GM10847 (cell line): ENCODE results near the gene SFT2D3.

Source experiments
- POLR2A ChIP-seq: IDR thresholded peaks from 2 replicates; pipeline ENCODE4 v1.6.1; 2011; ENCODE audit not compliant: insufficient read length; ENCODE audit errors: extremely low read depth

The SFT2D3 gene

DNA sequence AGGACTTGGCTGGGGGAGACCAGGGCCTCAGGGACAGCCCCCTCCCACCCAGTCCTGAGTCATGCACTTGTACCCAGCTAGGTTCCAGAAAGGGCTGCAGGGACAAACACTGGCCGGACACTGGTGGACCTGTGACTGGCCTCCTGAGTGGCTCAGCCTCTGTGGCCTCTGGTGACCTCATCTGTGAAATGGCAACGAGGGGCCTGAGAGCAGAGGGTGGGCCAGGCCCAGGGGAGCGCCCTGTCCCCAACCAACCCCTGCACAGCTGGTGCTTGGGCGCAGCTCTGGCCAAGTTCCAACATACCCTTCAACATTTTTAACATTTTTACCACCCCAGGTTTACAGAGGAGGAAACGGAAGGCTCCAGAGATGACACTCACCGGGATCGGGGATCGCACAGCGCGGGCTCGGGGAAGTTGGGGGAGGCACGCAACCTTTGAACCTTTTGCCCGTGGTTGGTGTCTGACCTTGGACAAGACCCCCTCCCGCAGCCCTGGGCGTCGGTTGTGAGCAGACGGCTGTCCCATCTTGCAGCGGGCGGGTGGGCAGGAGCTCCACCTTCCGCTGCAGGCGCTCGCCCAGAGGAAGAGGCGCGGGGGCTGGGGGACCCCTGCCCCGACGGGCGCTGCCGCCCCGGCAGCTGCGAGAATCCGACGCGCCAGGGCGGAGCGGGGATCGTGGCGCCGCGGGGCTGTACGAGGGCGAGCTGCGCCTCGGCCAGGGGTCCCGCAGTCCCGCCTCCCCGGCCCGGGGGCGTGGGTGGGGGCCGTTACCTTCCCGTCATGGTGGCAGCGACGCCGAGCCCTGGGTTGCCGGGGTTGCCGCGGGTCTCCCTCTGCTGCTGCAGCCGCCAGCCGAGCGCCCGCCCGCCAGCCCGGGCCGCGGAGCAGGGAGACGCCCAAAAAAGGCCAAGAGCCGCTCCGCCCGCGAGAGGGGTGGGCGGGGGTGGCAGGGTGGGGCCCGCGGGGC, 26.8 kb upstream of the SFT2D3 start:
- TF ChIP-seq POLR2A = no peak

- no peak for TF ChIP-seq POLR2A
These were observed 25.7 kb upstream of the SFT2D3 start, which contains the start of gene LIMS2 for GRCh38 chr2:127675331-127676261. Gene LIMS2, minus strand, starts transcription at chr2:127675530. Its CDS starts 506 bp downstream, at chr2:127675024.

GRCh38 chr2:127676906-127677305, 24.4 kb upstream of the SFT2D3 start:
- no peak for TF ChIP-seq POLR2A

- TF ChIP-seq POLR2A = no peak
These were observed 22.8 kb upstream of the SFT2D3 start for GRCh38 chr2:127678531-127678930.

- TF ChIP-seq POLR2A = no peak
These were observed 22.3 kb upstream of the SFT2D3 start for GRCh38 chr2:127678991-127679390.

DNA sequence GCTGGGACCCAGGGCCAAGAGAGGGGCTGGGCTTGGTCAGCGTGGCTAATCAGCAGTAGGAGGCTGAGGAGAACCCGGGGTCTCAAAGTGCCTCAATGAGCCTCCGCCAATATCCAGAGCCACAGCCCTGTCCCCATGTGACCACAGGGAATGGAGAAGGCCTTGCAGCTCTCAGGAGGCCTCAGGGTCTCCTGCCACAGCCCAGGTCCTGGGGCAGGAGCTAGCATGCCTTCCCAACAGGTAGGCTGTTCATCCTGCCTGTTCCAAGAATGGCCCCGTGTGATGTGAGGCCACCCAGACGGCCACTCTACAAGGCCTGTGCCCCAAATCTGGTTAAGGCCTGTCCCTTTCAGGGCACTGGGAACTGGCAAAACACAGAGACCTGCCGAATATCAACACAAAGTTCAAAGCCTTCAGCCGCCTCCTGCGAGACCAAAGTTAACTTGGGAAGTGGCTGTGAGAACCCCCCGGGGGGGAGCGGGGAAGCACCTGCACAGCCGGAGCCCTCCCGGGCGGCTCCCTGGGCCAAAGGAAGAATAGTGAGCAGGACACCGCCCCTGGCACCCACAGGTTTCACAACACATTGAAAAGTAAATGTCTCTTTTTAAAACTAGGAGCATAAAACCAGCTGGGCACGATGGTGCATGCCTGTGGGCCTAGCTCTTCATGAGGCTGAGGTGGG, 21.5 kb upstream of the SFT2D3 start:
- TF ChIP-seq POLR2A = no peak

DNA sequence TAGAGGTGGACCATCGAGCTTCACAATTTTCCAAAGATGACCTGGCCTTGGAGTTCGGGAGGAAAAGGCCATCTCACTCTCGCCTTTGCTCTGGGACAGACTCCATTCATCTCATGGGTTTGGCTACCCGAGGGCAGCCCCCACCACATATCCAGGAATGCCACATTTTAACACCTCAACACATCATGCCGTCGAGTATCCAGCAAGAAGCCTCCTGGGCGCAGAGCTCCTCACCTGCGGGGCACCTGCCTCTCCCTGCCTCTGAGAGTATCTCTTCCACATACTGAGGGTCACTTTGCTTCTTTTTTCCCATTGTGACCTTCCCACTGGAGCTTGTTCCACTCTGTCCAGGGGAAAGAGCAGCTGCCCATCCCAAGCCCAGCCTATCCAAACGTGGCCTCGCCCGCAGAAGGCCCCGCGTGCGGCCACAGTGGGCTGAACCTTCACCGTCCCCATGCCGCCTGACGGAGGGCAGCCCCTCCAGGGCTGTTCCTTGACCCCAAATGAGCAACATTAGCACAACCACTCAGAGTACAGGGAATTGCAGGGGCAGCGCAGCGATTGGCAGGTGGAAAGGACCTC, 20.5 kb upstream of the SFT2D3 start:
- no peak for TF ChIP-seq POLR2A

- no peak for TF ChIP-seq POLR2A
These were observed 20.0 kb upstream of the SFT2D3 start for GRCh38 chr2:127681288-127681804.

- no peak for TF ChIP-seq POLR2A
These were observed 19.1 kb upstream of the SFT2D3 start for GRCh38 chr2:127681976-127682857.

GRCh38 chr2:127683056-127683455, 18.2 kb upstream of the SFT2D3 start:
- no peak for TF ChIP-seq POLR2A

GRCh38 chr2:127683757-127684156, 17.5 kb upstream of the SFT2D3 start:
- TF ChIP-seq POLR2A = no peak

DNA sequence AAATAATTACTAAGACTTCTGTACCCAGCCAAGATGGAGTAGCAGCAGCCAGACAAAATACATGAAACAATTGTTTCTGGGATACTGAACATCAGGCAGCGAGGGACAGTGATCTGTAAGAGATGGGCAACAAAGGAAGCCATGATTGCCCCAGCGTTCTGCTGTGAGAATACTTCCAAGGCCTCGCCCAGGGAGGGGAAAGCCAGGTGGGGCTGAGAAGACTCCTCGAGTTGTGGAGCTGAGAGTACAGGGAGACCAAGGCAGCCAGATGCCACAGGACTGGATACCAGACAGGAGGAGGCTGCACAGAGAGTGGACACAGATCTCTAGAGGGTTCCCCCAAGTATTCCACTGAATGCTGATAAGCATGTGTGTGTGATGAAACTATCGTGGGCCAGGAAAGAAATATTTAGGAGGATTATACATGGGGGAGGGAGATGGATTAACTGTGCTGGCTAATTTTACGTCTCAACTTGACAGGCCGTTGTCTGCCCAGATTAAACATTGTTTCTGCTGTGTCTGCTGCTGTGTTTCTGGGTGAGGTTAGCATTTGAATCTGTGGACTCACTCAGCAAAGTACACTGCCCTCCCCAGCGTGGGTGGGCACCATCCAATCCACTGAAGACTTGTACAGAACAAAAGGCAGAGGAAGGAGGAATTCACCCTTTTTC, 15.8 kb upstream of the SFT2D3 start:
- TF ChIP-seq POLR2A = no peak

GRCh38 chr2:127688405-127688804, 12.9 kb upstream of the SFT2D3 start:
- no peak for TF ChIP-seq POLR2A
